Activated naive CD4-positive, alpha-beta T cell treated with anti-CD3 and anti-CD28 coated beads, Interleukin-2, amount 10 ng/mL, durations not matched to agents 7 days and 5 days (primary cell): Measurements from ENCODE around the gene GOLIM4.

Experiments
- CTCF ChIA-PET: fragments of 350-600 bp; sonication (Branson Sonifier 250); formaldehyde crosslinking; loops from one replicate; lab custom pipeline; 2021; ENCODE audit warnings: antibody characterized with exemption; lab: Charles Lee
- DNase-seq: peaks from one replicate; pipeline ENCODE4 v3.0.0-alpha.2; 2020
- H3K27ac Mint-ChIP-seq: one replicate; pipeline ENCODE4 v1.8.0; 2021; ENCODE audit warnings: mild to moderate bottlenecking, moderate library complexity, mixed read lengths
- H3K27me3 Mint-ChIP-seq: one replicate; pipeline ENCODE4 v1.8.0; 2021; ENCODE audit warnings: mild to moderate bottlenecking, mixed read lengths
- H3K36me3 Mint-ChIP-seq: one replicate; pipeline ENCODE4 v1.8.0; 2021; ENCODE audit warnings: mixed read lengths
- H3K4me1 Mint-ChIP-seq: one replicate; pipeline ENCODE4 v1.8.0; 2021; ENCODE audit warnings: mixed read lengths
- H3K4me3 Mint-ChIP-seq: one replicate; pipeline ENCODE4 v1.8.0; 2021; ENCODE audit warnings: mild to moderate bottlenecking, moderate library complexity, mixed read lengths
- H3K9me3 Mint-ChIP-seq: one replicate; pipeline ENCODE4 v1.8.0; 2021; ENCODE audit warnings: mixed read lengths

Gene GOLIM4

DNA sequence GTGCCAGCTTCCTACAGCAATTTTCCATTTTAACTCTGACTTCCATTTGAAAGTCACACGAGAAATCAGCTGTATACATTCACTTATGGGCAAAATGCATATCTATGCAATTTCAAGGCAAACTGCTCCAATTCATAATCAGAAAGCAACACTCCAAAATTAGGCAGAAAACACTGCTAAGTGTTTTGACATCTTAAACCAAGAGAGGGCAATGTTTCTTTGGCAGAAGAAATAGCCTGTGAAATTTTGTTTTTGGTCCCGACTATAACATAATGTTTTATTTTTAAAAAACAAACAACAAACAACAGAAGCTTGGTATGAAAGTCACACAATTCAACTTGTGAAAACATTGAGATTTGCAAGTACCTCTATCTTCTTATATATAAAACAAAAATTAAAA, 42.6 kb downstream of the GOLIM4 start:
- DNase-seq = no peak
- Mint-ChIP-seq H3K4me1 (no peaks in the 10 kb centered on the region), H3K4me3 (no peak overlapping the region), H3K27ac (no peak overlapping the region), H3K9me3 (no peaks in the 10 kb centered on the region), H3K27me3 (no peaks in the 10 kb centered on the region), H3K36me3 (no peaks in the 10 kb centered on the region)
- CTCF ChIA-PET = interaction anchor here (8.1 kb wide), 1 partner anchor 113 kb away, joined by 47 read pairs; no protein-coding TSS in a partner anchor

DNA sequence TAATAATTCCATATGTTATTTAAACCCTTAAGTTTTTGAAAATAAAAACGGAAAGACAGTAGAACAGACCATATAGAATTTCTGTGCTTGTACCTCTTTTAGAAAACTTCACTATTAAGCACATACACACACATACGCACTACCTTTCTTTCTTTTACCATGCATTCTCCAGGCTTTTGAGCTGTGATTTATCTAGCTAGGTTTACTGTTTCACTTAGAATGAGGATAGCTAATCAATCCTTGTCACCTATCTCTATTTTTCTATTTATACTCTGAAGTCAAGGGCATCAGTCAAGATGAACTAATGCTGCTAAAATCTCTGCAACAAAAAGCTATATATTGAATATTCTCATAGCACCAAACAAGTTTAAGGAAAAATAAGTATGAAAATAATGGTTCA, 43.2 kb downstream of the GOLIM4 start:
- Mint-ChIP-seq H3K27ac (no peak overlapping the region), H3K4me1 (no peaks in the 10 kb centered on the region), H3K36me3 (no peaks in the 10 kb centered on the region), H3K9me3 (no peaks in the 10 kb centered on the region), H3K4me3 (no peak overlapping the region), H3K27me3 (no peaks in the 10 kb centered on the region)
- no peak for DNase-seq
- CTCF ChIA-PET = interaction anchor here (8.1 kb wide), 1 partner anchor 114 kb away, joined by 47 read pairs; no protein-coding TSS in a partner anchor

DNA sequence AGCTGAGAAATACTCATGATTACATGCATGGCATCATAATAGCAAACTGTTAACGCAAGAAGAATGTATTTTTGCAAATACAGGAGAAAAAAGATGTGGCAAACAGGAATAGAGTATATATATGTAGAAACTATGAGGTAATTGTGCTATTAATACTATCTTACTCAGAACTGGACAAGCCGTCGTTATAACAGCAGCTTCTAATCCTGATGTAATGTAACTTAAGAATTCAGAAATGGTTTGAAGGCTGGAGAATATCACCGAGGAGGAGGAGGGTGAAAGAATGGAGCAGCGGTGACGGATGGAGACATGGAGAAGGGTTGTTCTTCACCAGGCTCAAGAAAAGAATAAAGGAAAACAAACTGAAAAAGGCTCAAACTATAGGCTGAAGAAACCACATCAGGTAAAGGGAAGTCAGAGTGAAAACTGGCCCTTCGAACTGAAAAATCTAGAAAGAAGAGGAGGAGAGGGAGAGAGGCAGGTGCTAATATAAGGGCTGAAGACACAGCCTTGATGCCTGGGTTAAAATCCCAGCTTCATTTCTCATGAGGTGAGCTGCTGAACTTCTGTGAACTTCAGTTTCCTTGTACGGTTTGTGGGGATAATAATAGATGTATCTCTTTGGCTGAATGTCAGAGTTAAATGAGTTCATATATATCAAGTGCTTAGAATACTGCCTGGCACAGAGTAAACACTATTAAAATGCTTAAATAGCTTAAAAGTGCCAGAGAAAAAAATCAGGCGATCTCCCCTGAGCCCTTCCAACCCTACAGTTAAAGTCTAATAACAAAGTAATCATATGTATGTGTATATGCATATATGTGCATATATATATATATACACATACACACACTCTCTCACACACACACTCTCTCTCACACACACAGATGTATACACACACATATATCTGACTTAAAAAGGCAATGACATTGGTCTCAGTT, 43.9 kb downstream of the GOLIM4 start:
- H3K27ac Mint-ChIP-seq = no peak overlapping the region

DNA sequence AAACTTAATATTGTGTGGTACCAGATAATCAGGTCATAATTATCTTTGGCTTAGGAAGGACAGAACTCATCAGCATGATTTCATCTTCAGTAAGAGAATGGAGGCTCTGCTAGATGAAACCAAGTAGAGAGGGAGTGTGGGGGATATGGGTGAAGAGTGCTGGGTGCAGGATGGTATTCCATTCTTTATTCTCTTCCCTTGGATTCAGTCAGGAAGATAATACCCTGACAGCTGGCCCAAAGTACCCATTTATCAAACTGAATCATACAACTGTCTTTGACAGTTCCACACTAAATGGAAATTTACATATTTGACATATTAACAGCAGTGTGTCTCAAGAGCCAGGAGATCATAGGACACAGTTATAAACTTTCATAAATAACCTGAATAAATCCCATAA, 44.7 kb downstream of the GOLIM4 start:
- Mint-ChIP-seq H3K9me3 (no peaks in the 10 kb centered on the region), H3K36me3 (no peaks in the 10 kb centered on the region), H3K27me3 (no peaks in the 10 kb centered on the region), H3K4me1 (no peaks in the 10 kb centered on the region), H3K27ac (no peak overlapping the region), H3K4me3 (no peak overlapping the region)
- DNase-seq = no peak
- CTCF ChIA-PET = interaction anchor here (1.6 to 8.1 kb wide), 2 partner anchors 11 to 115 kb away, joined by 3 to 47 read pairs; no protein-coding TSS in a partner anchor

More for the DNA sequence above, 43.9 kb downstream of the GOLIM4 start:
- Mint-ChIP-seq H3K4me1 (no peaks in the 10 kb centered on the region), H3K4me3 (no peak overlapping the region), H3K9me3 (no peaks in the 10 kb centered on the region), H3K36me3 (no peaks in the 10 kb centered on the region), H3K27me3 (no peaks in the 10 kb centered on the region)
- DNase-seq = no peak
- CTCF ChIA-PET = interaction anchor here (1.6 to 8.1 kb wide), 2 partner anchors 10 to 114 kb away, joined by 3 to 47 read pairs; no protein-coding TSS in a partner anchor

DNA sequence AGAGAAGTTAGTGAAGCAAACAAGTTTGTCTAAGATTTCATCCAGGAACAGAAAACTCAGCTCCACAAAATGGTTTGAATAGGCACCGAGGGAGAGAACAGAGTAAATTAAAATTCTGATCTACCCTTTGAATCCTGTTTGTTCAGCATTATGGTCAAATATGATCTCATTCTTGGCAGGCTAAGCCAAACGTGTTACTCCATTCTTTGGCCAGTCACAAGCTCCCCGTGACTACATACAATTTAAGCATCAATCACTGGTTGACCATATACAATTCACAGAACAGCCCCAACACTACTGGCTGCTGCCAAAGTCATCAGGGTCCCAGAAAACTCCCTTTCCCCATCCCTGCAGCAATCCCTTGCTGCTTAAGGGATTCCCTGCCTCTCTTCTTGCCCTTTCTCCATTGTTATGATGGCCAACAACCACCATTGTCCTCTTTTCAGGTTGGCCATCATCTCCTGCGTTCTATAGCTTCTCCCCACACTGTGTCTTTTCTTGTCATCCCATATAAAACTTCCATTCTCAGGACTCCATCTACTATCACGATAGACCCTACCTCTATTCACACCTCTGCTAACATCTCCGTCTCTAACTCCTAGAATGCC, 46.3 kb downstream of the GOLIM4 start:
- Mint-ChIP-seq H3K9me3 (no peaks in the 10 kb centered on the region), H3K36me3 (no peaks in the 10 kb centered on the region), H3K4me1 (no peaks in the 10 kb centered on the region), H3K27me3 (no peaks in the 10 kb centered on the region), H3K4me3 (no peak overlapping the region), H3K27ac (no peak overlapping the region)
- CTCF ChIA-PET = interaction anchor here (0.7 to 8.1 kb wide), 2 partner anchors 30 to 117 kb away, joined by 3 to 47 read pairs; no protein-coding TSS in a partner anchor
- no peak for DNase-seq

DNA sequence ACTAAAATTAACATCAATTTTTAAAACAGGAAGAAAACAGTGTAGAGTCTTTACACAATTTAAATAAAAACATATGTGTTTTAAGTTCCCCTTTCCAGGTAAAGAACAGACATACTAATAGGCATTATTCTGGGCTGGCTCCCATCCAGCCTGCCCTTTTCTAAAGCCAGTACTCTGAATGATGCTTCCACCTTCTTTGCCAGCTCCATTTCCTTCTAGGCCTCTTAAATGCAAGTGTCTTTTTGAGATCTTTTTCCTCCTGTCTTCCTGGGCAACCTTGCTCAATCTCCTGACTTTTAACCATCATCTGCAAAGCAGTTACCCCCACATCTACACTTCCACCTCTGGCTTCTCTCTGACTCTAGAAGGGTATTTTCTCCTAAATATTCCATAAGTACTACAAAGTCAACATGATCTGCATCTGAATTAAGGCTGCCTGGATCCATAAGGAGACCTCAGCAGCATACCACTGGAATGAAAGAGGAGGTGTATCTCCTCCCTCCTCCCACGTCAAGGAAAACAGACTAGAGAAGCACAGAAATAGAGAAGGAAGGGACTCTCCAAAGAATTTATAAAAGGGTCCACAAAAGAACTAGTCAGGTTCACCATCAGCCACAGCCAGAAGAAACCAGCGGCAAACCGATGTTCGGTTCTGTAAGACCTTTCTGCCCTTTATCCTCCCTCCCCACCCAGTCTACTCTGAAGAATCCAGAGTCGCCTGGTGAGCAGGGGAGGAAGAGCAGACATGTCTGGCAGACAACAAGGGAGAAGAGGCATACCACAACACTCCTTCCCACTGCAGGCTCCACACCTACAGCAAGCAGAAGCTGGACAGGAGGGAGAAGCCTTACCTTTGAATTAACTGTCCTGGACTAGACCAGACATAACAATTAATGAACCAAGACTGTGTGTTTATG, 47.1 kb downstream of the GOLIM4 start:
- Mint-ChIP-seq H3K9me3 (no peaks in the 10 kb centered on the region), H3K27me3 (no peaks in the 10 kb centered on the region), H3K27ac (no peak overlapping the region), H3K4me3 (no peak overlapping the region), H3K4me1 (no peaks in the 10 kb centered on the region), H3K36me3 (no peaks in the 10 kb centered on the region)
- DNase-seq = no peak
- CTCF ChIA-PET = interaction anchor here (0.7 to 8.1 kb wide), 2 partner anchors 31 to 117 kb away, joined by 3 to 47 read pairs; no protein-coding TSS in a partner anchor

DNA sequence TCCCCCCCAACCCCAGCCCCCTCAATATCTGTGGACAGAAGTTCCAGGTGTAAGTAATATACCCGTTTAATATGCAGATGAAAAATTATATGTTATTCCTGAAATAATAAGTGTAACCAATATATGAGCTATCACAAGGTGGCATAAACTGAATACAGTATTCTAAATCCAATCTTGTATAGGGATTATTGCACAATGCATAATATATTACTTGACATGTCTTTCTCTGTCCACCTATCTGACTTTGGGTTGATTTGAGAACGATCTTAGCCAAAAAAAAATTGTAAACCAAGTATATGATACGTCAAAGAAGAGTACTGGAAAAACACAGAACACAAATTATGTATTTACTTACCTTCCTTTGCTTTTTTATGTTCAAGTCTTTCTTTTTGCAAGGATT, 47.8 kb downstream of the GOLIM4 start:
- H3K4me3 Mint-ChIP-seq = no peak overlapping the region
- no peak overlapping the region for H3K27ac Mint-ChIP-seq
- DNase-seq = no peak
- no peaks in the 10 kb centered on the region for H3K9me3 Mint-ChIP-seq
- no peaks in the 10 kb centered on the region for H3K27me3 Mint-ChIP-seq
- CTCF ChIA-PET = interaction anchor here (8.1 kb wide), 1 partner anchor 118 kb away, joined by 47 read pairs; no protein-coding TSS in a partner anchor
- no peaks in the 10 kb centered on the region for H3K4me1 Mint-ChIP-seq
- H3K36me3 Mint-ChIP-seq = no peaks in the 10 kb centered on the region

DNA sequence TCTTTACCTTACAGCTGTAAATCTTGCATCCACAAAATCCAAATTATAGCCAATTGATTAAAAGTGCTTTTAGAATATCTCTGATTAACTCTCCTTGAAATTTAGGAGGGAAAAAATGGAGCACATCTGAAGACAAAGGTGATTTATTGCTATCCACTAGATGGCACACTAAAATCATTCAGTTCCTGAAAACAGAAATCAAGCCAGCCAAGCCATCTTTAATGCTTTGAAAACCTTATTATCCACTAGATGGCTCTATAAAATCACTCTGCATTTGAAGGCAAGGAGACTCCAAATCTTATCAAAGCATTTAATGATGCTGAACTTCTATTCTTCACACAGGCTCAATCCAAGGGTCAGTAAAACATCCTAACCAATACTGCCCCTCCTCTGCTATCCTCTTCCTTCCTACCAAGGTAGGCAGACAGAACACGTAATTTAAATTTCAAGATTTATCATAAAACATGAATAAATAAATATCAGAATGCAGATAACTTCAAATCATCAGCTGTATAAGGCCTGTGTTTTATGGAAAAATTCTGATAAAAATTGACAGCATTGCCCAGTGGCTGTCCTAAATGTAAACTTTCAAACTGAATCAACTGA, 48.4 kb downstream of the GOLIM4 start:
- no peaks in the 10 kb centered on the region for H3K4me1 Mint-ChIP-seq
- CTCF ChIA-PET = interaction anchor here (0.7 to 8.1 kb wide), 2 partner anchors 119 to 132 kb away, joined by 4 to 47 read pairs; no protein-coding TSS in a partner anchor
- no peaks in the 10 kb centered on the region for H3K36me3 Mint-ChIP-seq
- no peaks in the 10 kb centered on the region for H3K27me3 Mint-ChIP-seq
- no peak overlapping the region for H3K4me3 Mint-ChIP-seq
- no peaks in the 10 kb centered on the region for H3K9me3 Mint-ChIP-seq
- H3K27ac Mint-ChIP-seq = no peak overlapping the region
- no peak for DNase-seq

DNA sequence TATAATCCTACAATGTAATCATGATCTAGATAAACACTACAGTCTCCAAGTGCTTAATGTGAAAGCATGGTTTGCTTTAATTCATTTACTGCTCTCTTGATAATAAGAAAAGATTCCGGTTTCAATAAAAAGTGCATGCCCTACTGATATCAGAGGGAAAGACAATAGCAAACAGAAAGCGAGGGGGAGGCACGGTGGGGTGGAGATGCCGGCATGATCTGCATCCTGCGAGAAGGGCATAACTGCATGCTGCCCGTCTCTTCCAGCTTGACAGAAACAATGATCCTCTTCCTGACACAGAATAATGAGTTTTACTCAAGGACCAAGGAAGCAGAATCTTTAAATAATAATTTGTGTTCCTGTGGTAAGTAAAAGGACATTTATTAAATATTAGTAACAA, 51.7 kb downstream of the GOLIM4 start:
- Mint-ChIP-seq H3K9me3 (no peaks in the 10 kb centered on the region), H3K36me3 (no peaks in the 10 kb centered on the region), H3K4me3 (no peak overlapping the region), H3K4me1 (no peaks in the 10 kb centered on the region), H3K27ac (no peak overlapping the region), H3K27me3 (no peaks in the 10 kb centered on the region)
- DNase-seq = no peak
- CTCF ChIA-PET = no interaction called here

DNA sequence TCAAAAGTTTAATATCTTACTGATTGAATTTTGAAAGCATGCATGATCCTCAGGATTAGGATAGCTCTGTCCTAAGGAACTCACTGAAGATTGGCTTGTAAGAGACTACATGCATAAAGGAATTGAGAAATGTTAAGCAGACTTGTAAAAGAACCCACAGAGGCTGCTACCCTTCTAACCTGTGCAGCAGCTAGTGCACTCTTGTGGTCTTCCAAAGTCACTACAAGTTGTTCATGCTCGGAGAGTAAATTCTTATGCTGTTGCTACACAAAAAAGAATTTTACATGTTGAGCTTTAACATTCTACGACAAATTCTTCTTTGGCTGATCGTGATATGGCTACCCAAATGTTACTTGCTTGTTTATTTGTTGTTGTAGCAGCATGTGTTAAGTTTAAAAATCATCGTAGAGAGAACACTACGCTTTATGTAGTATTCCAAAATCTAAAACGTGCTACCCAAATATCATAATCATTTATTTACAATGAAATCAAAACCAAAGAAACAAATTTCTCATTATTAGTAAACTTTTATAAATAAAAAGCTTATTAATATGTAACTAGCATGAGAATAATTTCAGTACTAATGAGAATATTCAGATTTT, 55.0 kb downstream of the GOLIM4 start:
- Mint-ChIP-seq H3K27ac (no peak overlapping the region), H3K36me3 (no peaks in the 10 kb centered on the region), H3K27me3 (no peaks in the 10 kb centered on the region), H3K4me1 (no peaks in the 10 kb centered on the region), H3K9me3 (no peaks in the 10 kb centered on the region), H3K4me3 (no peak overlapping the region)
- DNase-seq = no peak
- CTCF ChIA-PET = interaction anchor here (0.7 to 2.8 kb wide), 9 partner anchors 9 to 125 kb away, joined by 3 to 20 read pairs (median 7); no protein-coding TSS in a partner anchor

DNA sequence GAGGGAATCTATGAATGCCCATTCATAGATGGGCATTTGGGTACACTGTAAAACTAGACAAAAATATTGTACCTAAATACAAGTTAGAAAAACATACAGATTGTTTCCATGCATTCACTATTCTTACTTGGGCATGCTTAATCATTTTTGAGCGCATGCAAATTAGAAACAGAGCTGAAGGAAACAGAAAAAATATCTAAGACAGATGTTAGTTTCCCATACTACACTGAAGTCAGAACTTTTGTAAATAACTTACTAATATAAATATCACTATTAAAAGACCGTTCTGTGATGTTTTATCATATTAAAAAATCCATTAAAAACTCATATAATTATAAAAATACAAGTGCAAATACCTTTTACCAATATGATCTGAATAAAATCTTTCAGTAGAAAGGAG, 58.7 kb downstream of the GOLIM4 start:
- Mint-ChIP-seq H3K36me3 (no peaks in the 10 kb centered on the region), H3K27me3 (no peaks in the 10 kb centered on the region)
- CTCF ChIA-PET = no interaction called here

DNA sequence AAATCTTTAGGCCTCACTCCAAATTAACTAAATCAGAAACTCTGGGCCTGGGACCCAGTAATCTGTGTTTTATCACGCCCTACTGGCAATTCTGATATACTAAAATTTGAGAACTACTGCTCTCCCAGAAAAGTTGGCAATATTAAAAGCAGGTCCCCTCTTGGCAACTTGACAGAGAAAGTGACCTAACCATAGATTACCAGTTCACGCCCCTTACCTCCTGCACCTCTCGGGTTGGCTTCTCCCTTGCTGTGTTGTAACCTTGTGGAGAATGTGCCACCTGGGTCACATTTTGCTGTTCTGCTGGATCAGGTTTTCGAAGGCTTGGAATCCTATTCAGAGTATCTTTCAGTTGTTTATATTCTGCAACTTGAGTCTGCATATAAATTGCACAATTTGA, 59.1 kb downstream of the GOLIM4 start:
- Mint-ChIP-seq H3K27me3 (no peaks in the 10 kb centered on the region), H3K9me3 (no peaks in the 10 kb centered on the region), H3K36me3 (no peaks in the 10 kb centered on the region), H3K4me3 (no peak overlapping the region), H3K27ac (no peak overlapping the region), H3K4me1 (no peaks in the 10 kb centered on the region)
- CTCF ChIA-PET = no interaction called here
- no peak for DNase-seq

More for the DNA sequence above, 58.7 kb downstream of the GOLIM4 start:
- DNase-seq = no peak
- H3K9me3 Mint-ChIP-seq = no peaks in the 10 kb centered on the region
- no peak overlapping the region for H3K4me3 Mint-ChIP-seq
- H3K27ac Mint-ChIP-seq = no peak overlapping the region
- H3K4me1 Mint-ChIP-seq = no peaks in the 10 kb centered on the region
